SU-DHL-6 (cell line): ENCODE measurements around the gene GPBP1L1.
"Not testable (repeated sequence)": the region's sequence is repeated elsewhere in the genome, so short reads cannot be mapped to it uniquely, and the experiment has no call there.

Experiments
- H2AFZ ChIP-seq: fragments of 200-600 bp; sonication (generic); 2 replicates; pipeline ENCODE4 v1.6.1; 2014; ENCODE audit warnings: low read depth, mild to moderate bottlenecking, moderate library complexity, mixed read lengths, antibody characterized with exemption, low read length; ENCODE audit not compliant: severe bottlenecking
- H3F3A ChIP-seq: fragments of 200-600 bp; shearing (Covaris generic); 2 replicates; pipeline ENCODE4 v1.6.0; 2016; ENCODE audit warnings: antibody characterized with exemption, mild to moderate bottlenecking; ENCODE audit not compliant: insufficient read depth
- H3K27ac ChIP-seq: fragments of 200-600 bp; sonication (generic); 2 replicates; pipeline ENCODE4 v1.5.1; 2016; ENCODE audit warnings: low read depth, mild to moderate bottlenecking, low read length, moderate library complexity, mixed read lengths
- H3K27me3 ChIP-seq: fragments of 200-600 bp; sonication (generic), shearing (Covaris generic); 2 replicates; pipeline ENCODE4 v1.6.0; 2014; ENCODE audit warnings: mild to moderate bottlenecking, low read length
- H3K36me3 ChIP-seq: fragments of 200-600 bp; sonication (generic); 2 replicates; pipeline ENCODE4 v1.6.1; 2014; ENCODE audit warnings: mild to moderate bottlenecking, low read length, mixed read lengths
- H3K4me2 ChIP-seq: fragments of 300-600, 200-600 bp; shearing (Covaris generic), sonication (generic); 2 replicates; pipeline ENCODE4 v1.6.0; 2014; ENCODE audit warnings: low read length, low read depth, mild to moderate bottlenecking; ENCODE audit not compliant: poor library complexity, severe bottlenecking
- H3K4me3 ChIP-seq: fragments of 200-600 bp; sonication (generic); 2 replicates; pipeline ENCODE4 v1.5.1; 2014; ENCODE audit warnings: antibody characterized with exemption, low read length, mild to moderate bottlenecking, mixed read lengths; ENCODE audit not compliant: insufficient read depth, poor library complexity, severe bottlenecking
- H3K79me2 ChIP-seq: fragments of 200-600 bp; sonication (generic); 2 replicates; pipeline ENCODE4 v1.6.1; 2014; ENCODE audit warnings: mild to moderate bottlenecking, low read length, moderate library complexity; ENCODE audit not compliant: insufficient read depth
- H3K9ac ChIP-seq: fragments of 200-600 bp; sonication (generic); 2 replicates; pipeline ENCODE4 v1.7.0; 2014; ENCODE audit warnings: mild to moderate bottlenecking, low read length
- H3K9me2 ChIP-seq: fragments of 200-600 bp; sonication (generic); replicated peaks from 2 replicates; pipeline ENCODE4 v1.6.1; 2014; ENCODE audit warnings: low read length; ENCODE audit not compliant: insufficient read depth
- H3K9me3 ChIP-seq: fragments of 200-600 bp; sonication (generic); 2 replicates; pipeline ENCODE4 v1.6.1; 2014; ENCODE audit warnings: low read length, mixed read lengths; ENCODE audit not compliant: insufficient read depth
- H4K20me1 ChIP-seq: fragments of 200-600 bp; sonication (generic); 2 replicates; pipeline ENCODE4 v1.6.1; 2014; ENCODE audit warnings: low read depth, mild to moderate bottlenecking, antibody characterized with exemption, low read length, moderate library complexity, mixed read lengths
- EZH2phosphoT487 ChIP-seq: fragments of 200-600 bp; sonication (generic), shearing (Covaris generic); conservative IDR thresholded peaks from 2 replicates; pipeline ENCODE4 v1.6.1; 2018; ENCODE audit warnings: mild to moderate bottlenecking, antibody characterized with exemption, low read length, moderate library complexity, mixed read lengths
- TF ChIP-seq, protein P1 (sequence below): fragments of 200-600 bp; sonication (generic); IDR thresholded peaks from one replicate; pipeline ENCODE4 v1.5.1; 2017; ENCODE audit warnings: antibody characterized with exemption, mild to moderate bottlenecking, low read length, moderate library complexity; ENCODE audit not compliant: insufficient read depth, poor library complexity, severe bottlenecking

The GPBP1L1 gene

DNA sequence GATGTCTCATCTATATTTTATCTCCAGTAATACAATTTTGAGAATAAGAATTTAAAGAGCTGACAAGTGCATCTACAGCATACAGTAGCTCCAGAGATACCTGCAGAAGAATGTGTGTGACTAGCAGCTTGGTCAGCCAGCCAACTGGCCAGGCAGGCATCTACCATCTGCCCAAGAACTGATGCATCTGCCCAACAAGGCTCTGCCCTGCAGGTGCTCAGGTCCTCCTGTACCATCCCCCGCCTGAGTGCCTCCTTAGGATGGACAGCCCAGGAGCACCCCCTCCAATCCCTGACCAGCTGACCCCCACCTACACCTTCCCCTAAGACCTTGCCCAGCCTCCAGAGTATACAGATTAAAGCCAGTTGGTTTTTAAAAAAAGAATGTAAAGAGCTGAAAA is 32.0 kb upstream of the GPBP1L1 start:
- H3K9me2 ChIP-seq, result no peaks in the 10 kb centered on the region
- H3K4me2 ChIP-seq, result no peak overlapping the region
- no peak overlapping the region for H2AFZ ChIP-seq
- no peak overlapping the region for H3K9ac ChIP-seq
- H3F3A ChIP-seq, result peaks cover 8% of the 10 kb centered on the region; the same call in 1 of the 2 replicates
- H3K4me3 ChIP-seq, result no peak overlapping the region
- no peaks in the 10 kb centered on the region for H3K9me3 ChIP-seq
- H3K36me3 ChIP-seq, result no peaks in the 10 kb centered on the region; the same call in 1 of the 2 replicates
- H3K79me2 ChIP-seq, result no peaks in the 10 kb centered on the region
- H3K27ac ChIP-seq, result no peak overlapping the region
- TF ChIP-seq, protein P1, sequence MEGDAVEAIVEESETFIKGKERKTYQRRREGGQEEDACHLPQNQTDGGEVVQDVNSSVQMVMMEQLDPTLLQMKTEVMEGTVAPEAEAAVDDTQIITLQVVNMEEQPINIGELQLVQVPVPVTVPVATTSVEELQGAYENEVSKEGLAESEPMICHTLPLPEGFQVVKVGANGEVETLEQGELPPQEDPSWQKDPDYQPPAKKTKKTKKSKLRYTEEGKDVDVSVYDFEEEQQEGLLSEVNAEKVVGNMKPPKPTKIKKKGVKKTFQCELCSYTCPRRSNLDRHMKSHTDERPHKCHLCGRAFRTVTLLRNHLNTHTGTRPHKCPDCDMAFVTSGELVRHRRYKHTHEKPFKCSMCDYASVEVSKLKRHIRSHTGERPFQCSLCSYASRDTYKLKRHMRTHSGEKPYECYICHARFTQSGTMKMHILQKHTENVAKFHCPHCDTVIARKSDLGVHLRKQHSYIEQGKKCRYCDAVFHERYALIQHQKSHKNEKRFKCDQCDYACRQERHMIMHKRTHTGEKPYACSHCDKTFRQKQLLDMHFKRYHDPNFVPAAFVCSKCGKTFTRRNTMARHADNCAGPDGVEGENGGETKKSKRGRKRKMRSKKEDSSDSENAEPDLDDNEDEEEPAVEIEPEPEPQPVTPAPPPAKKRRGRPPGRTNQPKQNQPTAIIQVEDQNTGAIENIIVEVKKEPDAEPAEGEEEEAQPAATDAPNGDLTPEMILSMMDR, result no peak
- TF ChIP-seq EZH2phosphoT487, result no peak
- H4K20me1 ChIP-seq, result no peaks in the 10 kb centered on the region
- H3K27me3 ChIP-seq, result no peaks in the 10 kb centered on the region

- H3K4me3 ChIP-seq, H3F3A ChIP-seq, H3K4me2 ChIP-seq, H3K9ac ChIP-seq, H3K79me2 ChIP-seq, H3K9me3 ChIP-seq, H3K36me3 ChIP-seq, H2AFZ ChIP-seq, H3K27me3 ChIP-seq, H3K27ac ChIP-seq, H3K9me2 ChIP-seq, H4K20me1 ChIP-seq: not testable (repeated sequence)
Measured at GRCh38 chr1:45717386-45717785, 31.1 kb upstream of the GPBP1L1 start.

GRCh38 chr1:45716700-45717099 is 30.4 kb upstream of the GPBP1L1 start:
- no peaks in the 10 kb centered on the region for H3K27me3 ChIP-seq
- TF ChIP-seq EZH2phosphoT487, result no peak
- TF ChIP-seq, protein P1, result no peak

DNA sequence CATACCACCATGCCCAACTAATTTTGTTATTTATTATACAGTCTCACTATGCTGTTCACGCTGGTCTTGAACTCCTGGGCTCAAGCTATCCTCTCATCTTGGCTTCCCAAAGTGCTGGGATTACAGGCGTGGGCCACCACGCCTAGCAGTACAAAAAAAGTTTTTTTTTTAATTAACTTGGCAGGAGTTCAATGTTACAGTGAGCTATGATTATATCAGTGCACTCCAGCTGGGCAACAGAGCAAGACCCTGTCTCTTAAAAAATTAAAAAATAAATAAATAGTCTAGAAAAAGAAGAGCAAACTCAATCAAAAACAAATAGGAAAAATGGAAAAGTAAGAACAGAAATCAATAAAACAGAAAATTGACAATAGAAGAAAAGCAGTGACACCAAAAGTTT is 27.4 kb upstream of the GPBP1L1 start:
- Histone ChIP-seq H3K9me3 (no peaks in the 10 kb centered on the region), H3K27ac (no peak overlapping the region), H4K20me1 (no peaks in the 10 kb centered on the region), H3K4me3 (no peak overlapping the region), H3K9me2 (no peaks in the 10 kb centered on the region), H3F3A (no peaks in the 10 kb centered on the region), H3K79me2 (no peaks in the 10 kb centered on the region), H2AFZ (no peak overlapping the region), H3K27me3 (no peaks in the 10 kb centered on the region), H3K36me3 (no peaks in the 10 kb centered on the region; the same call in 1 of the 2 replicates), H3K4me2 (no peak overlapping the region), H3K9ac (no peak overlapping the region)
- TF ChIP-seq, protein P1, result no peak
- TF ChIP-seq EZH2phosphoT487, result no peak

More at GRCh38 chr1:45716700-45717099, 30.4 kb upstream of the GPBP1L1 start:
- Histone ChIP-seq H3K9ac (no peak overlapping the region), H3K27ac (no peak overlapping the region), H3K4me3 (no peak overlapping the region), H3K36me3 (no peaks in the 10 kb centered on the region; the same call in 1 of the 2 replicates), H3K79me2 (no peaks in the 10 kb centered on the region), H3K9me2 (no peaks in the 10 kb centered on the region), H4K20me1 (no peaks in the 10 kb centered on the region), H3K9me3 (no peaks in the 10 kb centered on the region), H2AFZ (no peak overlapping the region), H3K4me2 (no peak overlapping the region), H3F3A (no peaks in the 10 kb centered on the region; the same call in 1 of the 2 replicates)
